Keratinocyte (primary cell): Measurements from ENCODE around the gene DUSP28.

Experiments
- CTCF ChIP-seq, 3 experiments: IDR thresholded peaks in 1 of 3; conservative IDR thresholded peaks in 1 of 3; optimal IDR thresholded peaks in 1 of 3; 2 replicates in 2 of 3; 3 replicates in 1 of 3; pipeline versions ENCODE3 to v1.5.1; 2011; ENCODE audit warnings: low read length in 3 of 3, mild to moderate bottlenecking in 3 of 3, moderate library complexity in 2 of 3, control low read depth in 1 of 3, inconsistent platforms in 1 of 3; ENCODE audit not compliant: insufficient read depth in 2 of 3; ENCODE audit errors: extremely low read depth in 1 of 3
- EZH2 ChIP-seq: IDR thresholded peaks from one replicate; pipeline ENCODE4 v1.6.1; 2012; ENCODE audit warnings: inconsistent platforms, mild to moderate bottlenecking, low read length, moderate library complexity

- no peak for TF ChIP-seq CTCF (optimal IDR thresholded peaks at IDR 0.05 in 1 of 3, IDR thresholded peaks at IDR 0.05 in 1 of 3, conservative IDR thresholded peaks at IDR 0.05 in 1 of 3; ENCODE audit: extremely low read depth in 1 of 3, insufficient read depth in 2 of 3, low read length in 3 of 3)
- no peak for TF ChIP-seq EZH2
Observed at GRCh38 chr2:240582781-240583180, 22.6 kb downstream of the DUSP28 start.
